A549 (cell line): ENCODE measurements around the gene PAGE3. TPM values are rescaled to one million over a fixed set of nuclear protein-coding genes. Genes with fewer than 3 reads are reported as not detected.
A peak's percentile ranks its signal among the peaks of the same experiment; 100 is the strongest.

Source experiments
- ATAC-seq, 2 experiments: fragments of 200-7000 bp in 1 of 2; fragments of >200 bp in 1 of 2; cut with Nextera tagmentation in 1 of 2; cut with Tn5 transposase in 1 of 2; 3 replicates each; pipeline versions ENCODE4 v1.8.0 to v1.9.1; 2018 to 2020; ENCODE audit warnings: mild to moderate bottlenecking in 1 of 2, moderate library complexity in 1 of 2
- CTCF ChIA-PET: fragments of 300-600 bp; sonication (Branson Sonifier 250); formaldehyde crosslinking; extraction: SDS; loops from one replicate; lab custom pipeline; 2021; ENCODE audit warnings: antibody characterized with exemption, inconsistent platforms; lab: Yijun Ruan, JAX
- POLR2A ChIA-PET: fragments of 350-600 bp; formaldehyde crosslinking; extraction: SDS; loops from one replicate; lab custom pipeline; 2021; ENCODE audit warnings: antibody characterized with exemption, inconsistent platforms; lab: Yijun Ruan, JAX
- DNase-seq, 2 experiments: peaks; one replicate each; pipeline versions ENCODE4 v3.0.0 to v3.0.0-alpha.2; 2011 to 2016; ENCODE audit warnings: low read depth in 1 of 2, low spot score in 1 of 2
- FAIRE-seq: peaks from 2 replicates; lab custom pipeline; 2011; peaks lifted over from hg19 to GRCh38; lab: Jason Lieb, UNC
- H3K27ac ChIP-seq, 2 experiments: fragments of >200 bp; sonication (Bioruptor Twin); formaldehyde crosslinking; 3 replicates each; pipeline ENCODE4 v1.5.1; 2016 to 2017
- H3K4me1 ChIP-seq: fragments of >200 bp; sonication (Bioruptor Twin); formaldehyde crosslinking; 3 replicates; pipeline ENCODE4 v1.6.1; 2016
- H3K4me2 ChIP-seq: fragments of >200 bp; sonication (Bioruptor Twin); formaldehyde crosslinking; 3 replicates; pipeline ENCODE4 v1.6.1; 2016
- H3K4me3 ChIP-seq: fragments of >200 bp; sonication (Bioruptor Twin); formaldehyde crosslinking; 3 replicates; pipeline ENCODE4 v1.5.1; 2016
- H3K9me3 ChIP-seq: fragments of >200 bp; sonication (Bioruptor Twin); formaldehyde crosslinking; 3 replicates; pipeline ENCODE4 v1.6.1; 2016
- BHLHE40 ChIP-seq: IDR thresholded peaks from 2 replicates; pipeline ENCODE4 v1.6.1; 2012; ENCODE audit warnings: low read depth, low read length, inconsistent platforms
- ESRRA ChIP-seq: fragments of 150-350 bp; IDR thresholded peaks from 2 replicates; pipeline ENCODE4 v1.6.1; 2014; ENCODE audit warnings: mild to moderate bottlenecking, low read length, borderline replicate concordance
- FOSB ChIP-seq: fragments of 250-450 bp; sonication (Bioruptor Pico); IDR thresholded peaks from 2 replicates; pipeline ENCODE4 v1.5.0; 2020; ENCODE audit warnings: mild to moderate bottlenecking, moderate library complexity
- FOSL2 ChIP-seq, 2 experiments: fragments of 450-650 bp in 1 of 2; fragments of >200 bp in 1 of 2; sonication (Bioruptor Twin) in 1 of 2; formaldehyde crosslinking; IDR thresholded peaks; 2 replicates each; pipeline versions ENCODE4 v1.5.0 to v1.6.1; 2016 to 2020; ENCODE audit warnings: mild to moderate bottlenecking in 1 of 2, moderate library complexity in 1 of 2
- GATA3 ChIP-seq: IDR thresholded peaks from 2 replicates; pipeline ENCODE4 v1.6.1; 2012; ENCODE audit warnings: borderline replicate concordance
- HDAC2 ChIP-seq: fragments of 200-600 bp; sonication (generic); IDR thresholded peaks from 2 replicates; pipeline ENCODE4 v1.6.1; 2016
- HEYL ChIP-seq: fragments of 250-450 bp; sonication (Bioruptor Pico); IDR thresholded peaks from 2 replicates; pipeline ENCODE4 v1.8.0; 2021; ENCODE audit warnings: mild to moderate bottlenecking, moderate library complexity
- JUN ChIP-seq, 2 experiments: fragments of >200 bp; sonication (Bioruptor Twin); formaldehyde crosslinking; IDR thresholded peaks; 2 replicates in 1 of 2; 3 replicates in 1 of 2; pipeline ENCODE4 v1.6.1; 2016 to 2017
- JUNB ChIP-seq: fragments of >200 bp; sonication (Bioruptor Twin); formaldehyde crosslinking; IDR thresholded peaks from 2 replicates; pipeline ENCODE4 v1.6.1; 2016
- KDM5A ChIP-seq: fragments of 200-600 bp; sonication (generic); IDR thresholded peaks from 2 replicates; pipeline ENCODE4 v1.6.1; 2016; ENCODE audit warnings: antibody characterized with exemption, mild to moderate bottlenecking
- MAFK ChIP-seq: fragments of 450-650 bp; IDR thresholded peaks from 2 replicates; pipeline ENCODE4 v1.6.1; 2014; ENCODE audit not compliant: partially characterized antibody
- NPAS2 ChIP-seq: fragments of 250-450 bp; sonication (Bioruptor Pico); IDR thresholded peaks from 2 replicates; pipeline ENCODE4 v1.8.0; 2022; ENCODE audit warnings: mild to moderate bottlenecking, moderate library complexity, borderline replicate concordance
- POLR2A ChIP-seq: IDR thresholded peaks from 2 replicates; pipeline ENCODE4 v1.6.1; 2012; ENCODE audit warnings: mild to moderate bottlenecking, low read length
- RARB ChIP-seq: fragments of 250-450 bp; sonication (Bioruptor Pico); IDR thresholded peaks from 2 replicates; pipeline ENCODE4 v1.8.0; 2021; ENCODE audit warnings: mild to moderate bottlenecking, moderate library complexity
- RCOR1 ChIP-seq: fragments of 150-350 bp; IDR thresholded peaks from 2 replicates; pipeline ENCODE4 v1.6.1; 2014; ENCODE audit warnings: antibody characterized with exemption, low read length, low read depth
- RFX5 ChIP-seq: fragments of 450-650 bp; IDR thresholded peaks from 2 replicates; pipeline ENCODE4 v1.7.1; 2014; ENCODE audit warnings: antibody characterized with exemption, mild to moderate bottlenecking, moderate library complexity
- SREBF2 ChIP-seq: fragments of 450-650 bp; IDR thresholded peaks from 2 replicates; pipeline ENCODE4 v1.6.1; 2014; ENCODE audit warnings: mild to moderate bottlenecking, moderate library complexity
- TP53 ChIP-seq: fragments of 250-450 bp; sonication (Bioruptor Pico); IDR thresholded peaks from 2 replicates; pipeline ENCODE4 v1.5.0; 2021; ENCODE audit warnings: mild to moderate bottlenecking, moderate library complexity
- ZC3H11A ChIP-seq: fragments of 450-650 bp; IDR thresholded peaks from 2 replicates; pipeline ENCODE4 v1.6.1; 2014; ENCODE audit warnings: antibody characterized with exemption, mild to moderate bottlenecking
- ZFP36 ChIP-seq: fragments of 450-650 bp; IDR thresholded peaks from 2 replicates; pipeline ENCODE4 v1.6.1; 2014; ENCODE audit warnings: borderline replicate concordance; ENCODE audit not compliant: partially characterized antibody
- WGBS: methylation state at CpG from one replicate; pipeline ENCODE4 v1.1.6; 2017; ENCODE audit errors: missing lambda C conversion rate; 5-methylcytosine and 5-hydroxymethylcytosine counted together
- polyA plus RNA-seq, 4 experiments: library from polyadenylated mRNA; depleted of rRNA in 3 of 4; stranded (reverse); fragments of >200 nt; fragmentation: RNase III in 1 of 4; extraction: RNeasy Plus Mini Kit Qiagen cat#74134 plus additional on column Dnase treatment in 1 of 4; gene quantifications; 2 replicates in 3 of 4; 3 replicates in 1 of 4; pipeline ENCODE4 v1.2.3, GENCODE V29; 2011 to 2017
- TF ChIP-seq, protein P1 (sequence below): fragments of 450-650 bp; IDR thresholded peaks from 2 replicates; pipeline ENCODE4 v1.6.1; 2014; ENCODE audit warnings: antibody characterized with exemption
- TF ChIP-seq, protein P2 (sequence below): fragments of 150-350 bp; IDR thresholded peaks from 2 replicates; pipeline ENCODE4 v1.6.1; 2014; ENCODE audit warnings: low read depth, mild to moderate bottlenecking, low read length
- TF ChIP-seq, protein P3 (sequence below): fragments of >200 bp; sonication (Bioruptor Twin); formaldehyde crosslinking; IDR thresholded peaks from 3 replicates; pipeline ENCODE4 v1.6.1; 2016
- TF ChIP-seq, protein P4 (sequence below): fragments of 250-450 bp; sonication (Bioruptor Pico); IDR thresholded peaks from 2 replicates; pipeline ENCODE4 v1.5.0; 2021; ENCODE audit warnings: mild to moderate bottlenecking, moderate library complexity, borderline replicate concordance

The PAGE3 gene
- polyA plus RNA-seq, 2 of the 4 experiments (the other 2 are of a cell fraction): not detected

DNA sequence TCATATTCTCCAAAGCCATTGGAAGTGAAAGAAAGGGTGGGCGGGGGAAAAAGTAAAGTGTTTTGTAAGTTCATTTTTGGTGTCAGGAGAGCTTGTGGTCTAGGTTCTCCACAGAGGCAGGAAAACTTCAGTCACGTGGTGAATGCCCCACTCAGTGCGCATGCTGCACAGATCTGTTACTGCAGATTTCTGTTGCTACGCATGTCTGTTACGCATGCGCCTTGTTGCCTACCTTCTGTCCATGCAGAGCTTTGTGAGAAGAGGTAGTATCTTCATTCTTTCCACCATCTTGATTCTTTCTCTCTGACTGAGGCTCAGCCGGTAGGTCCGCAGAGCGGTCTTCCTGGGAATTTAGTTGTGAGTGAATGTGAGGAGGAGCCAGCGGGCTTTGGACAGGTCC is 15.1 kb upstream of the PAGE3 start (continued):
- TF ChIP-seq, protein P1, sequence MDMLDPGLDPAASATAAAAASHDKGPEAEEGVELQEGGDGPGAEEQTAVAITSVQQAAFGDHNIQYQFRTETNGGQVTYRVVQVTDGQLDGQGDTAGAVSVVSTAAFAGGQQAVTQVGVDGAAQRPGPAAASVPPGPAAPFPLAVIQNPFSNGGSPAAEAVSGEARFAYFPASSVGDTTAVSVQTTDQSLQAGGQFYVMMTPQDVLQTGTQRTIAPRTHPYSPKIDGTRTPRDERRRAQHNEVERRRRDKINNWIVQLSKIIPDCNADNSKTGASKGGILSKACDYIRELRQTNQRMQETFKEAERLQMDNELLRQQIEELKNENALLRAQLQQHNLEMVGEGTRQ: no peak

DNA sequence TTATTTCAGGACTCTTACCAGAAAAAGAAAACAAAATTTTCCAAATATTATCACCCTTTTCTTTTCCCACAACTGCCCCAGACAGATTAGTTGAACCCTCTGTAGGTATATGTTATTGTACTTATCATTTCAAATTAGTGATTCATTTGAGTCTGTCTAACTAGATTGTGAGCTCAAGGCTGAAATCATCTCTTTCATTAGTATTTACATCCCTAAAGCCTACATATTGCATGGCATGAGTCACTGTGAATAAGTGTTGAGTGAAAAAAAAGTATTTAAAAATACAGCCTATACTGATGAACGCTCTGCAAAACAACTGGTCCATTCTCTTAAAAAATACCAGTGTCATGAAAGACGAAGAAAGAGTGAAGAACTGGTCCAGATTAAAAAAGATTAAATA is 3.9 kb downstream of the PAGE3 start:
- ATAC-seq: no peak
- FAIRE-seq: no peak
- ChIA-PET POLR2A (no interaction called here), CTCF (no interaction called here)
- Histone ChIP-seq H3K4me1 (no peaks in the 10 kb centered on the region), H3K9me3 (no peaks in the 10 kb centered on the region), H3K4me3 (no peak overlapping the region), H3K27ac (no peak overlapping the region), H3K4me2 (no peak overlapping the region)
- TF ChIP-seq ZC3H11A (no peak), BHLHE40 (no peak), JUN (IDR thresholded peaks at IDR 0.05) (no peak)
- no peak for DNase-seq
- 2% methylated on average over 2 of the region's 2 CpGs for WGBS

DNA sequence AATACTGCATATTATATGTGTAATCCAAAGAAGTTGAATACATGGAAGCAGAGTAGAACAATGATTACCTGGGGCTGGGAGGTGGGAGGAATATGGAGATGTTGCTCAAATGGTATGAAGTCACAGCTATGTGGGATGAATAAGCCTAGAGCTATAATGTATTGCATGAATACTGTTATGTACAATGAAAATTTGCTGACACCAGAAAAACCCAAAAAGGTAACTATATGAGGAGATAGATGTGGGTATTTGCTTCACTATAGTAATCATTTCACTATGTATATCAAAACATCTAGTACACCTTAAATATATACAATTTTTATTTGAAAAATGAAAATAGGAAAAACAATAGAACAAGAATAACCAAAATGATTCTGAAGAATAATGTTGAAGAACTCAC is 11.2 kb downstream of the PAGE3 start:
- ChIA-PET CTCF (no interaction called here), POLR2A (no interaction called here)
- ATAC-seq (no peak), FAIRE-seq (no peak), DNase-seq (no peak)
- TF ChIP-seq SREBF2: no peak
- peak; percentile 35 for TF ChIP-seq MAFK
- no peak for TF ChIP-seq ZFP36
- no peak for TF ChIP-seq HDAC2
- no peaks in the 10 kb centered on the region for H3K9me3 ChIP-seq
- no peak overlapping the region for H3K4me2 ChIP-seq
- H3K27ac ChIP-seq: no peak overlapping the region
- no peak overlapping the region for H3K4me3 ChIP-seq
- no peaks in the 10 kb centered on the region for H3K4me1 ChIP-seq

DNA sequence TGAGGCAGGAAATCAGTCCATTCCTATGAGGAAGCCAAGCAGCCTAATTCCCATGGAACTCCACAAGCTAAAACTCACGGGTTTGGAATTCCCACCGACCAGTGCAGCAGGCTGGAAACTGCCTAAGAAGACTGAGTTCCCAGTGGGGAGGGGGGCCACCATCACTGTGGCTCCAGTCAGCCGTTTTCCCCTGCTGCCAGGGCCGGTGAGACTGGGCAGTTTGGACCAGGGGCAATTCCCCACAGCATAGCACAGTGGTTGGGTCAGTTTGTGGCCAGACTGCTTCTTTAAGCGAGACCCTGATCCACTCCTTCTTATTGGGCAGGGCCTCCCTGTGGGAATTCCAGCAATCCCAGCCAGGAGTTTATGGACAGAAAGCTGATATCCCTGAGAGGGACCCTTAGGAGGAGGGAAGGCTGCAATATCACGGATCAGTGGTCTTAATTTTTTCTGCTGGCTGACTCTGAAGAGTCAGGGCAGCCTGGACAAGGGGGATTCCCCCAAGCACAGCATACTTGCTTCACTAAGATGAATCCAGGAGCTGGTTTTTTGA is 23.9 kb downstream of the PAGE3 start:
- 0% methylated on average over 3 of the region's 6 CpGs for WGBS
- no peak for FAIRE-seq
- no peak for DNase-seq
- POLR2A ChIA-PET: no interaction called here
- Histone ChIP-seq H3K27ac (no peak overlapping the region), H3K4me2 (no peak overlapping the region), H3K4me3 (no peak overlapping the region), H3K9me3 (no peaks in the 10 kb centered on the region), H3K4me1 (no peaks in the 10 kb centered on the region)
- CTCF ChIA-PET: no interaction called here
- ATAC-seq: no peak
- TF ChIP-seq ESRRA (no peak), GATA3 (no peak), KDM5A (no peak), FOSL2 (IDR thresholded peaks at IDR 0.05) (no peak), FOSL2 (CRISPR knock-in tag; IDR thresholded peaks at IDR 0.05) (no peak), TP53 (CRISPR knock-in tag) (no peak), FOSB (CRISPR knock-in tag) (no peak), RARB (no peak), JUNB (no peak), HEYL (CRISPR knock-in tag) (no peak), RFX5 (no peak), POLR2A (no peak), RCOR1 (no peak), ZC3H11A (no peak), NPAS2 (CRISPR knock-in tag) (no peak), ZFP36 (no peak)
- TF ChIP-seq, protein P2, sequence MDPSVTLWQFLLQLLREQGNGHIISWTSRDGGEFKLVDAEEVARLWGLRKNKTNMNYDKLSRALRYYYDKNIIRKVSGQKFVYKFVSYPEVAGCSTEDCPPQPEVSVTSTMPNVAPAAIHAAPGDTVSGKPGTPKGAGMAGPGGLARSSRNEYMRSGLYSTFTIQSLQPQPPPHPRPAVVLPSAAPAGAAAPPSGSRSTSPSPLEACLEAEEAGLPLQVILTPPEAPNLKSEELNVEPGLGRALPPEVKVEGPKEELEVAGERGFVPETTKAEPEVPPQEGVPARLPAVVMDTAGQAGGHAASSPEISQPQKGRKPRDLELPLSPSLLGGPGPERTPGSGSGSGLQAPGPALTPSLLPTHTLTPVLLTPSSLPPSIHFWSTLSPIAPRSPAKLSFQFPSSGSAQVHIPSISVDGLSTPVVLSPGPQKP: no peak
- TF ChIP-seq, protein P3, sequence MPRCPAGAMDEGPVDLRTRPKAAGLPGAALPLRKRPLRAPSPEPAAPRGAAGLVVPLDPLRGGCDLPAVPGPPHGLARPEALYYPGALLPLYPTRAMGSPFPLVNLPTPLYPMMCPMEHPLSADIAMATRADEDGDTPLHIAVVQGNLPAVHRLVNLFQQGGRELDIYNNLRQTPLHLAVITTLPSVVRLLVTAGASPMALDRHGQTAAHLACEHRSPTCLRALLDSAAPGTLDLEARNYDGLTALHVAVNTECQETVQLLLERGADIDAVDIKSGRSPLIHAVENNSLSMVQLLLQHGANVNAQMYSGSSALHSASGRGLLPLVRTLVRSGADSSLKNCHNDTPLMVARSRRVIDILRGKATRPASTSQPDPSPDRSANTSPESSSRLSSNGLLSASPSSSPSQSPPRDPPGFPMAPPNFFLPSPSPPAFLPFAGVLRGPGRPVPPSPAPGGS: no peak
- TF ChIP-seq, protein P4, sequence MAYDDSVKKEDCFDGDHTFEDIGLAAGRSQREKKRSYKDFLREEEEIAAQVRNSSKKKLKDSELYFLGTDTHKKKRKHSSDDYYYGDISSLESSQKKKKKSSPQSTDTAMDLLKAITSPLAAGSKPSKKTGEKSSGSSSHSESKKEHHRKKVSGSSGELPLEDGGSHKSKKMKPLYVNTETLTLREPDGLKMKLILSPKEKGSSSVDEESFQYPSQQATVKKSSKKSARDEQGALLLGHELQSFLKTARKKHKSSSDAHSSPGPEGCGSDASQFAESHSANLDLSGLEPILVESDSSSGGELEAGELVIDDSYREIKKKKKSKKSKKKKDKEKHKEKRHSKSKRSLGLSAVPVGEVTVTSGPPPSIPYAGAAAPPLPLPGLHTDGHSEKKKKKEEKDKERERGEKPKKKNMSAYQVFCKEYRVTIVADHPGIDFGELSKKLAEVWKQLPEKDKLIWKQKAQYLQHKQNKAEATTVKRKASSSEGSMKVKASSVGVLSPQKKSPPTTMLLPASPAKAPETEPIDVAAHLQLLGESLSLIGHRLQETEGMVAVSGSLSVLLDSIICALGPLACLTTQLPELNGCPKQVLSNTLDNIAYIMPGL (CRISPR knock-in tag): no peak
